SKM-1 (cell line): ENCODE data around the gene CAMTA1.

Experiments used
- DNase-seq: peaks from one replicate; lab custom pipeline; 2025; ENCODE audit not compliant: unreplicated experiment; lab: John Stamatoyannopoulos, UW

The CAMTA1 gene

DNA sequence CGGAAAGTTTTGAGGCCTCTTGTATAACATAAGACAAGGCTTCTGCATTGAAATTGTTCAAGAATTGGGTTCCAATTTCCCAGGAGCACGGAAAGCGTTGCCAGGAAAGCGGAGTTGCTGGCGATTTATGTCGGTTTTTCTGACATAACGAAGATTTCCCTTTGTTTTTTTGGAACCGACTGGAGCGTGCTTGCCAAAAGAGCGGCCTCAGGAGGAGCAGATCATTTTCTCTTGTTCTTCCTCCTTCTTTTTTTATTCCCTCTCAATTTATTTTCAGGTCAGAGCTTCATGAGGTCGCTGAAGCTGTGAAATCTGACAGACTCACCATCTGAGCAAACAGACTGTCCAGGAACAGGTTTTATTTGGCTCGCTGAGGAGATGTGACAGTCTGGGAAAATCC is 275.5 kb downstream of the CAMTA1 start:
- DNase-seq = no peak

DNA sequence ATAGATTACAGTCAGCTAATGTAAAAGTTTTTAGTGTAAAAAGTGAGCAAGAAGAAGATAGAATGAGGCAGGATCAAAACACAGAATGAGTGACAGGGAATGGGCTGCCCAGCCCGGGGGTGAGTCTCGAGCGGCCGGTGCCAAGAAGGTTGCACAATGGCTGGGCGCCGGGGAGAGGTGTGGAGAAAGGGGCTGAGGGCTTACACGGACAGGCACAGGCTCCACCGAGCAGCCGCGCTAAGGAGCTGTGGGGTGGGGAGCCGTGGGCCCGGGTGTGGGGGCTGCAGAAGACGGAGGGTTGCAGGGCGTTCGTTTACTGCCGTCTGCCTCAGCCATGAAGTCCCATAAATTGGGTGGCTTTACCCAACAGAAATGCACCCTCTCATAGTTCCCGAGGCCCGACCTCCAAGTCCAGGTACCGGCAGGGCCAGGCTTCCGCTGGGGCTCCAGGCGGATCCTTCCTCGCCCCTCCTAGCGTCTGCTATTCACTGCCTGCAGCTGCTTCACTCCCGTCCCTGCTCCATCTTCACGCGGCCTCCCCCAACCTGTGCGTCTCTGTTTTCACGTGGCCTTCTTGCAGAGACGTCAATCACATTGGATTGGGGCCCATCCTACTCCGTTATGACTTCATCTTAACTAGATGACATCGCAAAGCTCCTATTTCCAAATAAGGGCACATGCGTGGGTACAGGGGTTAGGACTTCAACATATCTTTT is 277.2 kb downstream of the CAMTA1 start:
- DNase-seq = no peak

DNA sequence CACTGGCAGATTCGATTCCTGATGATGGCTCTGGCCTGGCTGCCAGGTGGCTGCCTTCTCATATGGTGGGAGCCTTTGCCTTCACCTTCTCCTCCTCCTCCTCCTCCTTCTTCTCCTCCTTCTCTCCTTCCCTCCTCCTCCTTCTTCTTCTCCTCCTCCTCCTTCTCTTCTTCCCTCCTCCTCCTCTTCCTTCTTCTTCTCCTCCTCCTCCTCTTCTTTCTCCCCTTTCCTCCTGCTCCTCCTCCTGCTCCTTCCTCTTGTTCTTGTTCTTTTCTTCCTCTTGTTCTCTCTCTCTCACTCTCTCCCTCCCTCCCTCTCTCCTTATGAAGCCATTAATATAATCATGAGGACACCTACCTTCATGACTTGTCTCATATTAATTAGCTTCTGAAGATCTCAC is 278.7 kb downstream of the CAMTA1 start:
- DNase-seq = no peak

DNA sequence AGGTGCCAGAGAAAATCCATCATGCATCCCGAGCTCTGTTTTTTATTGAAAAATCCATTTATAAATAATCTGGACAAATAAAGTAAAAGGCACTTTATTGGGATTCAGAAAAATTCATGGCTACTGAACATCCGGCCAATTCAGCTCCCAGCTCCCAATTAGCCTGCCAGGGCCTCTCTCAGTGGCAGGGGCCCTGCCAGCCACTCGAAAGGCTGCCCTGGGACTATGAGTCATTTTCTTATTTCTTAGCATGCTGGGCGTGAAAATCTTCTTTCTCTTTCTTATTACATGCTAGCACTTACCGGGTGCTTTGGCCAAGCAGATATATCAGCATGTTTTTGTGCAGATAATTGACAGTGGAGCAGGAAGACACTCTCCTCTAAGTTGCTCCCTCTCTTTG is 283.3 kb downstream of the CAMTA1 start:
- no peak for DNase-seq

DNA sequence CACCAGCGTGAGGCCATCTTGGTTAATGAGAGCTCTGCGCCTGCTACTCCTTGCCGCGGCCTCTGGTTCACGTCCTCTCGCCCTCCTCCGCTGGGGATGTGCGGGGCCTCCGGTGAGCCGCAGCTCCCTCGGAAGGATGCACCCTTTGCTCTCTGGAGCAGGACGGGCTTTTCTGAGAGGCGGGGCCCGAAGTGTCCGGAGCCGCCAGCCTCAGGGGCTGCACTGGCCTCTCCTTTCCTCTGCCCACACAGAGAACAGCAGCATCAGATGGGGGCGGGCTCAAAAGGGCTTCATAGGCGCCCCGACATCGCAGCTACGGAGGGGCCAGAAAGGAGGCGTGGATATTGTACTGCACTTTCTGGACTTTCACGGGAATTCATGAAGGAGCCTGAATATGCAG is 284.7 kb downstream of the CAMTA1 start:
- no peak for DNase-seq

DNA sequence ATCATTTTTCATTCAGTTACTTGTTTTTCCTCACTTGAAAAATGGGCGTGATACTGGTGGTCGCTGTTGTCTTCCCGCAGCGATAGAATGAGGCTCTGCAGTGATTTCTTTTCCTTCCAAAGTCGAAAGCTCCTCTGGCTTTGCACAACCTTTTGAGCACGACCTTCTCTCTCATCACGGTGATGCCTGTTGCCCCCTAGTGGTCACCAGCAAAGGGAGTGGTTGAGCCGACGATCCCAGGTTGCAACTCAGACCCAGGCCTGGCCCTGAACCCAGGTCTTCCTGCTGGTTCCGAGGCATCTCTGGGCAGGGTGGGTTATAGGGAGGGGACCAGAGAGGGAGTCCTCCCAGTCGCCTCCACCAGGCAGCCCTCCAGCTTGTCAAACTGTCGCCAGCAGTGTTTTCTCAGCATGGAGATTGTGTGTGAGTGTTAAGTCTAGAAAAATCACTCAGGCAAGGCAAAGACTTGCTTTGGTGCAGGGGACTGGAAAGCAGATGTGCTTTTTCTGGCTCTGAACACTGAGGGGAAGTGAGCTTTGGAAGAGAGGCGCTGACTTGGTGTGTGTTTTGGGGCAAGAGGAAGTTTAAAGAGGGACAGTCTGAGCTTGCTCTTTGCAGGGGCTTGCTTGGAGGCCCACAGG is 285.3 kb downstream of the CAMTA1 start:
- peak; percentile 24 for DNase-seq

DNA sequence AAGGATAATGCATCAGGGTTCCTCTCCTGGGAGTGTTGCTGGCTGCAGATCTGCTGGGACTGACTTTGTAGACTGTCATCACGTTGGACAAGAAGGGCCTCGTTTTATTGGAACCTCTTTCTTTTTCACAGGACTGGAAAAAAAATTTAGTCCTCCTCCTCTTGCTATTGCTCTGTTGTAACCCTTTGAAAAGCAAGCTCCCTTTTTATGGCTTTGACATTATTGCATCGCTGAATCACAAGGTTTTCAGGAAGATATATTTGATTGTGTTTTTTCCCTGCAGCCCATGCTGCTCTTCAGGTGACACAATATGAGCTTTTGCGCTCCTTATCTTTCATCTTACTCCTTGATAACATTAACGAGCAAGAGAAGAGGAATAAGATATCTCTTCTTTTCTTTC is 290.9 kb downstream of the CAMTA1 start:
- no peak for DNase-seq

DNA sequence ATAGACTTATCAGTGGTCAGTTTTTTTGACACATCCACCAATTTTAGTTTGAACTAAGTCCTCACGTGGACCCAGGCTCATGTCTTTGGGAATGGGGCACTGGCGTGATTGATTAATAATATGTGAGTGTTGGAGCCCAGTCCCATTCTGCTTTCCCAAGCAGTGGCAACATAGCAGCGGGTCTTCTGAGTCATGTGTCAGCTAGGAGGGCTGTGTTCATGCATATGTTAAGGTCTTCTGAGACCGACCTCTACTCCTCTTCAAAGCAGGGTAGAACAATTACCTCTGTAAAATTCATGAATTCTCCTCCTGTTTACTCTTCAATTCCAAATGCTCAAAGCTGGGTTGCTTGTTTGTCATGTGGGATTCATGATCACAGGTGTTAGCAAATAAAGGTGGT is 291.3 kb downstream of the CAMTA1 start:
- no peak for DNase-seq

DNA sequence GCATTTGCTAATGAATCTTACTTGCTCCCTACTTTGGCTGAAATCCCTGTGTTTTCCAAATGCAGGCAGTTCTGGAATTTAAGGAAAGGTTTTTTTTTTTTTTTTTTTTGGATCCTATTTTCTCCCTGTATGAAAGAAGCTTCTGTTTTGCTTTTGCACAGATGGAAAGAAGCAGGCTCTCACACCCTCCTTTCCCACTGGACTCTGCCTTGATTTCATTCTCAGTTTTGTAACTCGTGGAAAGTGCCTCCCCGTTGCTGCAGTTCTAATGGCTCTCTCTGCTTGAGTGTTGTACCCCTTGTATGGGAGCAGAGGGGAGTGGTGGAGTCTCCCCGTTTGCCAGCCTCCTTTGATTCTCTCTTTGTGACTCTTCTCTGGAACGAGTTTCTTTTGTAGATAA is 291.9 kb downstream of the CAMTA1 start:
- no peak for DNase-seq

DNA sequence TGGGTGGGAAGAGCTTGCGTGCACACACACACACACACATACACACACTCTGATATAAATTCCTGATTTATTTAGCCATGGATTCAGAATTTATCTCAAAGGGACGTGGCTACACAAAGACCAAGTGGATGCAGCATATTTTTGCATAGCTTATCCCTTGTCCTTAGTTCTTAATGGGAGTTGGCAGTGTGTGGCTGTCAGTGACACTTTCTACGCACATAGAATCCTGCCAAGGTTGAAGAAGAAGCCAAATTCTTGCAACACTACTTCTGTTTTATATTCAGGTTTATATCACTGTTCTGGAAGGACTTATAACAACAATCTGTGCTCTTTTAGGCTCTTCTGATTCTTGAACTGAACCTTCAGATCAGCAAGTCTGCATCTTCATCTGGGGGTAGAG is 292.7 kb downstream of the CAMTA1 start:
- no peak for DNase-seq

DNA sequence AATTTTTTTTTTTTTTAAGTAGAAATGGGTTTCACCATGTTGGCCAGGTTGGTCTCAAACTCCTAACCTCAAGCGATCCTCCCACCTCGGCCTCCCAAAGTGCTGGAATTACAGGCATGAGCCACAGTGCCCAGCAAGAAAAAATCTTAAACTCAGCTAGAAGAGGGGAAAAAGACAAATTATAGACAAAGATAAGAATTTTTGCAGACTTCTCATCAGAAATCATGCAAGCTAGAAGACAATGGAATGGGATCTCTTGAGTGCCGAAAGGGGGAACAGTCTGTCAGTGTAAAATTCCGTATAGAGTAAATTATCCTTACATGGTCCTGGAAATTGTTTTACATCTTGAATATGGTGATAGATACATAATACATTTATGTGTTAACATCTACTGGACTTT is 294.4 kb downstream of the CAMTA1 start:
- no peak for DNase-seq

DNA sequence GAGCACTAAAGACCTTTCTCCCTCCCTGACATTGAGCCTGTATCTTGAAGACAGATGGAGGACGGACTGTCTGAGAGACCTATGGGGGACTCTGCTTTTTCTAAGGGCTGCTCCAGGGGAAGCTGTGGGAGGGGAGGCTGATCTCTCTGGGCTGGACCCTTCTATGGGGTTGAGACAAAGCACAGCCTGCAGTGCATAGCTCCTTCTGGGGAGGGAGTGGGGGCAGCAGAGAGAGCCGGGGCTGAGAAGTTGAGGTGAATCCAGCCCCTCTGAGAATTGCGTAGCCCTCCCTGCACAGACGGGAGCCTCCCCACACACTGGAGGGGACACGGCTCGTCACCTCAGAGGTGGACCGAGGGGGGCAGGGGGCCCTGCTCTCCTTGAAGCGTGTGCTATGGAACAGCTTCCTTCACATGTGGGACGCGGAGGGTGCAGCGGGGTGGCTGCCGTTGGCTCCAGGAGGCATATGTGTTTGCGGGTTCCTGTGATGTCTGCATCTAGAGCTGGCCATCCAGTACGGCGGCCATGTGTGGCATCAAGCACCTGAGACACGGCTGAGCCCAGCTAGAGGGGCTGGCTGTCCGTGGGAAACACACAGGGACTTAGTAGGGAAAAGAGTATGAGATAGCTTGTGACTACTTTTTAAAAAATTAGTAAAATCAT is 299.1 kb downstream of the CAMTA1 start:
- DNase-seq = no peak

DNA sequence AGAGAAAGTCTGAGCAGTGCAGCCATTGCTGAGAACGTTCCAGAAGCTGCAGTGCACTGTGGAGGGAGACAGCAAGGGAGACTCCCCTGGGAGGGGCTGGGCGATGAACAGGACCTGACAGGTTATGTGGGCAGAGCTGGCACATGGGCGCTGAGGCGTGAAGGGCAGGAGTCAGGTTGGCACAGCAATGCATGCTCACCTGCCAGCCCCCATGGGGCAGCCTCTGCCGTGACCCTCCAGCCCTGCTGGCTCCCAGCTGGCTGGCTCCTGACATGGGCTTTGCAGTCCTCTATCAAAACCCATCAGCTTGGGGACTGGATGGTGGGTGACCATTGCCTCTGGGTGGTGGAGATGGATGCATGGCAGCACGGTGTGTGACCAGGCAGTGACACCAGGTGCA is 300.3 kb downstream of the CAMTA1 start:
- DNase-seq = no peak

DNA sequence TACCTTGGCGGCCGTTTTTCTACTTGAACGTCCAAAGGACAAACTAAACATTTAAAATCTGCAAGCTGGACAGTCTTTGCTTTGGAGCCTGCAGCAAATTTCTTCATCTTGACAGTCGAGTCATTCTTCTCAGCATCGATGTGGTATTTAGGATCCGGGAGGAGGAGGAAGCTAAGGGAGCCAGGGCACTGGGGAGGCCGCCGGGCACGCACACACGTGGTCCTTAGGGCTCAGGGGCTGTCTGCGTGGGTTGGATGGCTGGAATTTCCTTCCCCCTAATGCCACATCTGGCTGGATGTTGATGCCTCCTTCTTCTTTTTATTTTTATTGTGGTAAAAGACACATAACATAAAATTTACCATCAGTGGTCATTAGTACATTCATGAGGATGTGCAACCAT is 300.9 kb downstream of the CAMTA1 start:
- no peak for DNase-seq

DNA sequence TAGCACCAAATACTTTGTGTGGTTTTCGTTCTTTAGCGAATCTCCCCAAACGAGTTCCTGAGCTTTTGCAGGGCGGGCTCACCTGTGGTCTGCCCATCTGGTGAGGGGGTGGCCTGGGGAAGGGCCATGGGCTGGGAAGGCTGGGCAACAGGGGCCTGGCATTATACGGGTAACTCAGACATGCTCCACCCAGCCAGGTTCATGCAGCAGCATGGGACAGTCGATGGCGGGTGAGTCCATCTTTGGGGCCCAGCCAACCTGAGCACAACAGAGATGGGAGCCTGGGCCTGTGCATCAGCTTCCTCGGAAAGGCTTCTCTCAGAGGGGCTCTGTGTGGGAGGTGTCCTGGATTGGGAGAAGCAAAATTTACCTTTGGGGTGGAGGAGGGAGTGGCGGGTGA is 302.6 kb downstream of the CAMTA1 start:
- no peak for DNase-seq

DNA sequence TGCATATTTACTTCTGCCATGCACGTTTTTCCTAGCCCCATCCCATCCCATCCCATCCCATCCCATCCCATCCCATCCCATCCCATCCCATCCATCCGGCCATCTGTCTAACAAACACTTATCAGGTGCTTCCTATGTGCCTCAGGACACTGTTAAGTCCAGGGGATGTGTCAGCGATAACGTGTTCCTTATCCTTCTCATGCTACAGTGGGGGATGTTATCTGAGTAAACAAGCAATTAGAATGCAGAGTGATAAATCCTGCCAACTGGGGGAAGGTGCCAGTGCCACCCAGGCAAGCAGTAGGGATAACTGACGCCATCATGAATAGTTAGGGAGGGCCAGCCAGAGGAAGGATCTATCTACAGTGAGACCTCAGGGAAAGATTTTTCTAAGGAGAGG is 304.2 kb downstream of the CAMTA1 start:
- DNase-seq = no peak

DNA sequence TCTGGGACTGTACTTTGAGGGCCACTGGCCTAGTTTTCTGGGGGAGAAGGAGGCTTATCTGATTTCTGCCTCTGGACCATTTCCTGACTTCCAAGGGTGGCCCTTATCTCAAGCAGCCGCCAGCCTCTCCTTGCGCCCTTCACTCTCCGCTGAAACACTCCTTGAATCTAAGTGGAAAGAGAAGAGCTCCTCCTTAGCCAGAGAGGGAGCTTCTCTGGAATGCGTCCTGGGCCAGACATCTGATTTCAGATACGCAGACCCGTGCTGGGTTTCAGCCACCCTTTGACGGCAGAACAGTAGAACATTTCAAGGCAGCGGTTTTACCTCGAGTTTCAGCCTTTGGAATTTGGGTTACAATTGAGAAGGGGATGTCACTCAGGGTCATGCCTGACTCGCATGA is 308.0 kb downstream of the CAMTA1 start:
- no peak for DNase-seq

DNA sequence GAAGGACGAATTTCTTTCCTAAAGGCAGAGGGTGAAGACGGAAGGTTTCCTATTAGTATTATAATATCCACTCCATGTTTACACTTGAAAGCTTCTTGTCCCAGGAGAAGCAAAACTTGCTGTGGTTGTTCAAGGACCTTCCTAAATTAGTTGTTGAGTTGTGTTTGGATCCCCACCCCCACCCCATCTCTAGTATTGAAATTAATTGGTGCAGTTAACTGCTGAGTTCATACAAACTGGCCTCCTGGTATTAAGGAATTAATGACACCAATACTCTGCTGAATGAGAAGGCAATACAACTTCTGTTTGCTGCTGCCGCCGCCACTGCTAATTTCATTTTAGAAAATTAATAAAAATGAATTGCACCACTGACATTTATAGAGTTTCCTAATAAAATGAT is 308.8 kb downstream of the CAMTA1 start:
- DNase-seq = no peak

DNA sequence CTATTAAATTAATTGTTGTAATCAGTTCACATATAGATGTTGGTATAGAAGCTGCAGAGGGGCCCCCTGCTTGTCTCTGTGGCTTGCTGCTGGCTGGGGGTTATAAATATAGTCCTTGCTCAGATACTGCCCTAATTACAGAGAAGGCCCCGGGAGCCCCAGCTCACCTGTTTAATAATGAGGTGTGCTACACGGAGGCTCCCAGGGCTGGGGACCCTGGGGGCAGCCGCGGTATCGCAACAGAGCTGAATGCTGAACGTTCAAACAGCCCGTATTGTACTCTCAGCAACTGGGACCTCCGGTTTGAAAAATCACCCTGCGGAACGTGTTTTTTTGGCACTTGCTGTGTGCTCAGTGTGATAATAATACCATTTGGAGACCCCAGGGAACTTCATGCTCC is 309.3 kb downstream of the CAMTA1 start:
- DNase-seq = no peak

DNA sequence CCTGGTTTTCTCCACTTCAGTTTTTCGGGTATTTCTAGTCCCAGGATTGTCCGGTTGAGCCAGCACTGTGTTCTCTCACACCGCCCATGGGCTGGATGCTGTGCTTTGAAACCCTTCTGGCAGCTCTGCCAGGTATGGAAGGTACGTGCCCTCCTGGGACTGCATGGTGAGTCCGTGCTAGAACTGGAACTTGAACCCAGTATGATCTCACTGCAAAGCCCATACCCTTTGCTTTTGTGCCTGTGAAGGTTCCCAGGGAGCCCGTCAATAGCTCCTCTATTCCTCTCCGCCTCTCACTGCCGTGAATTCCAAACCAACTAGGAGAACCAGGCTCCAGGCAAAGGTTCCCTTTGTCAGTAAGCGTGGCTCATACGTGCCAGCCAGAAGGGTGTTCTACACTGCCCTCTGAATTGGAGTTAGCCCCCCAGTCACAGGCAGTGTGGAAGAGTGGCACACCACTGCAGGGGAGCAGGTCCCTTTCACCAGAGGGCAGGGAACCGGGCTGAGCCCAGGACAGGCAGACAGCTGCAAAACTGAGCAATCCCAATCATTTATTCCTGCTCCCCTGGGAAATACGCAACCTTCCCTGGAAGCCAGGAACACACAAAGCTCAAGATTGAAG is 310.2 kb downstream of the CAMTA1 start:
- no peak for DNase-seq

DNA sequence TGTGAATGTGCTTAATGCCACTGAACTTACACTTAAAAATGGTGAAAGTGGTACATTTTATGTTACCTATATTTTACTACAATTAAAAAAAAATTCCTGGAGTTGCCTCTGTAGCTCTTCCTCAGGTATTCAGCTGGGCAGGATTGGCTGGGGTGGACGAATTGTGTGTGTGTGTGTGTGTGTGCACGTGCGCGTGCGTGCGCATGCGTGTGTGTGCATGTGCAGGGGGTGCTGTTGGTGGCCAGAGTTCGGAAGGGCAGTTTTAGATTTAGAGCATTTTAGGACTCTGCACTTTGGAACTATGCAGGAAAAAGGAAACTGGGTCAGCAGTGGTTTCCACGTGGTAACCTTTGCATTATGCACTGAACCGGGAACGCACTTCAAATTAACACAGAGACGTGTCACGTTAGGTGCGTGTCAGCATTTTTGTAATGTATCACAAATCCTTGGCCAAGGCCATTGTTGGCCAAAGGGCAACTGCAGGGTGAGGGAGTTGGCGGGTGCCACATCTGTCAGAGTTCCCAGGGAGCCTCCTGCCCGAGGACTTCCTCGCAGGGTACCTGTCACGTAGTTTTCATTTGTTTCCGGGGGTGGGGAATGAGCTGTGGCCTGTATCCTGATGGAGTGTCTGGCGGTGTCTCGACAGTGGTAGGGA is 312.8 kb downstream of the CAMTA1 start:
- no peak for DNase-seq

DNA sequence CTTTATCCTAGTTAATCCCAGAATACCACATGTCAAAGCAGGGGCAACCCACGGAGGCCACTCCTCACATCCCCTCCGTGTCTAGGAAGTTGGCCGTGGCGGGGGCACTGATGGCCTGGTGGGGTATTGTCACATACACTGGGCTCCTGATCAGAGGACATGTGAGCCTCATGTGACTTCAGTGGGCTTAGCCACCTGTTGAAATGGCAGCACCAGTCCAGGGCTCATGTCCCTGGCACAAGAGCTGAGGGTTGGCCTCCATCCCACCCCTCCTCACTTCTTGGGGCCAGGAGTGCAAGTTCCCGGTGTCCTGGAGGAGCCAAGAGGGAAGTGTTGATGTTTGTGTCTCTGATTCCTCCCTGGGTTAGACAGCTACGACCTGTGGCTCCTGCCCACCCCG is 313.4 kb downstream of the CAMTA1 start:
- DNase-seq = no peak
